ENCODE results near the gene LCE2A. TPM values are rescaled to one million over a fixed set of nuclear protein-coding genes. Genes with fewer than 3 reads are reported as not detected.

Gene LCE2A
- total RNA-seq, 1 experiment from 2014 or later, result not detected

- no peak for DNase-seq
- WGBS (ENCODE audit: extremely low coverage, insufficient read length, low lambda C conversion rate), result no CpG with 5 or more reads among the region's 4 CpGs
- peaks cover 91 to 94% of the 10 kb centered on the region in 2 experiments for H3K9me3 Mint-ChIP-seq
Measured at GRCh38 chr1:152657677-152658076, 40.5 kb upstream of the LCE2A start.

More at GRCh38 chr1:152657677-152658076, 40.5 kb upstream of the LCE2A start:
- Histone ChIP-seq H3K27ac (ENCODE audit: insufficient read length, low read depth, low read length) (no peak overlapping the region), H3K14ac (ENCODE audit: insufficient read depth, low read length) (no peak overlapping the region), H2BK20ac (ENCODE audit: low read depth, low read length, poor library complexity, severe bottlenecking) (no peak overlapping the region), H2AK5ac (ENCODE audit: insufficient read length, low read length) (no peak overlapping the region), H3K9ac (ENCODE audit: extremely low read depth, insufficient read length, low read length) (no peak overlapping the region), H2BK15ac (ENCODE audit: low read depth, low read length) (no peak overlapping the region), H4K5ac (ENCODE audit: insufficient read length, low read depth, low read length) (no peak overlapping the region), H3K4me1 (ENCODE audit: insufficient read depth, low read length) (no peaks in the 10 kb centered on the region), H3K4me2 (ENCODE audit: insufficient read depth, insufficient read length, low read length) (no peak overlapping the region), H3K23ac (ENCODE audit: insufficient read length, low read depth, low read length) (no peak overlapping the region), H2BK120ac (ENCODE audit: low read depth, low read length, poor library complexity, severe bottlenecking) (no peak overlapping the region), H3K79me2 (ENCODE audit: insufficient read depth, low read length) (no peaks in the 10 kb centered on the region), H2AFZ (ENCODE audit: low read length) (no peak overlapping the region), H3K56ac (ENCODE audit: insufficient read length, low read depth, low read length) (no peak overlapping the region), H2BK5ac (ENCODE audit: insufficient read length, low read length) (no peak overlapping the region), H4K8ac (replicated peaks; ENCODE audit: insufficient read length, low read depth, low read length) (no peak overlapping the region), H3K27me3 (ENCODE audit: insufficient read depth, low read length) (no peaks in the 10 kb centered on the region), H3T11ph (ENCODE audit: low read length) (no peak overlapping the region), H2BK12ac (ENCODE audit: insufficient read length, low read depth, low read length) (no peak overlapping the region), H3K4ac (ENCODE audit: low read depth, low read length) (no peak overlapping the region), H3K79me1 (ENCODE audit: insufficient read depth, low read depth, low read length, poor library complexity, severe bottlenecking) (no peaks in the 10 kb centered on the region), H4K91ac (ENCODE audit: insufficient read length, low read depth, low read length) (no peak overlapping the region), H3K9me3 (ENCODE audit: control insufficient read depth, low read depth, low read length) (peaks cover 81% of the 10 kb centered on the region), H3K23me2 (ENCODE audit: insufficient read length, low read depth, low read length, poor library complexity, severe bottlenecking) (no peaks in the 10 kb centered on the region), H3K18ac (ENCODE audit: insufficient read length, low read depth, low read length) (no peak overlapping the region), H4K20me1 (ENCODE audit: control insufficient read depth, insufficient read depth, insufficient read length) (no peaks in the 10 kb centered on the region)
- Mint-ChIP-seq H3K36me3 (ENCODE audit: insufficient read depth in 1 of 3, low read depth in 3 of 3) (peaks cover 0 to 21% (median 5%) of the 10 kb centered on the region in 3 experiments; a peak in 4 of 7 replicates), H3K4me3 (no peak overlapping the region), H3K27ac (no peak overlapping the region), H3K4me1 (no peaks in the 10 kb centered on the region), H3K27me3 (ENCODE audit: low read depth) (no peaks in the 10 kb centered on the region; the same call in none of the 2 replicates)
- TF ChIP-seq CTCF (conservative IDR thresholded peaks at IDR 0.05), result no peak

Measured in H9 (cell line).